Measurements from ENCODE around the gene RAC2. TPM values are rescaled to one million over a fixed set of nuclear protein-coding genes. Genes with fewer than 3 reads are reported as not detected.

Gene RAC2
- total and polyA plus RNA-seq, 2 experiments from 2014 or later: 0.98 to 2.0 TPM

GRCh38 chr22:37179622-37180420 lies 64.2 kb downstream of the RAC2 start:
- Histone ChIP-seq H3K9me3 (ENCODE audit: low read depth) (no peaks in the 10 kb centered on the region), H3K27me3 (no peaks in the 10 kb centered on the region), H3K36me3 (no peaks in the 10 kb centered on the region), H3K27ac (no peak overlapping the region), H3K4me1 (ENCODE audit: low read depth) (peaks cover 6% of the 10 kb centered on the region), H3K4me3 (no peak overlapping the region)
- TF ChIP-seq CTCF (IDR thresholded peaks at IDR 0.05; ENCODE audit: low read depth, low read length): no peak
- no peak for DNase-seq (ENCODE audit: low read depth in 1 of 2, low spot score in 1 of 2)

DNA sequence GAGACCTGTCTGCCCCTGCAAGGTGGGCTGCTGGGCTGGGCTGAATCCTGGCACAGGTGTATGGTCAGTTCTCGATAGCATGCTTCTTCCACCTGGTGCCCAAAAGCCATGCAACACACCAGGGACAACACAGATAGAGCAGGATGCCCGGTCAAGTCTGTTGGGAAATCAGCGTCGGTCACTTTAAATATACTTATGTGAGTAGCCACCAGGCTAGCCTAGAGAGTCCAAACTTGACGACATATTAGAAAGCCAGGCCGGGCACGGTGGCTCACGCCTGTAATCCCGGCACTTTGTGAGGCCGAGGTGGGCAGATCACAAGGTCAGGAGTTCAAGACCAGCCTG lies 65.0 kb downstream of the RAC2 start:
- no peaks in the 10 kb centered on the region for H3K36me3 ChIP-seq
- no peak for TF ChIP-seq CTCF (IDR thresholded peaks at IDR 0.05; ENCODE audit: low read depth, low read length)
- H3K9me3 ChIP-seq (ENCODE audit: low read depth): no peaks in the 10 kb centered on the region
- no peak overlapping the region for H3K27ac ChIP-seq
- H3K27me3 ChIP-seq: no peaks in the 10 kb centered on the region
- no peak overlapping the region for H3K4me3 ChIP-seq
- H3K4me1 ChIP-seq (ENCODE audit: low read depth): peaks cover 6% of the 10 kb centered on the region
- no peak for DNase-seq (ENCODE audit: low read depth in 1 of 2, low spot score in 1 of 2)

DNA sequence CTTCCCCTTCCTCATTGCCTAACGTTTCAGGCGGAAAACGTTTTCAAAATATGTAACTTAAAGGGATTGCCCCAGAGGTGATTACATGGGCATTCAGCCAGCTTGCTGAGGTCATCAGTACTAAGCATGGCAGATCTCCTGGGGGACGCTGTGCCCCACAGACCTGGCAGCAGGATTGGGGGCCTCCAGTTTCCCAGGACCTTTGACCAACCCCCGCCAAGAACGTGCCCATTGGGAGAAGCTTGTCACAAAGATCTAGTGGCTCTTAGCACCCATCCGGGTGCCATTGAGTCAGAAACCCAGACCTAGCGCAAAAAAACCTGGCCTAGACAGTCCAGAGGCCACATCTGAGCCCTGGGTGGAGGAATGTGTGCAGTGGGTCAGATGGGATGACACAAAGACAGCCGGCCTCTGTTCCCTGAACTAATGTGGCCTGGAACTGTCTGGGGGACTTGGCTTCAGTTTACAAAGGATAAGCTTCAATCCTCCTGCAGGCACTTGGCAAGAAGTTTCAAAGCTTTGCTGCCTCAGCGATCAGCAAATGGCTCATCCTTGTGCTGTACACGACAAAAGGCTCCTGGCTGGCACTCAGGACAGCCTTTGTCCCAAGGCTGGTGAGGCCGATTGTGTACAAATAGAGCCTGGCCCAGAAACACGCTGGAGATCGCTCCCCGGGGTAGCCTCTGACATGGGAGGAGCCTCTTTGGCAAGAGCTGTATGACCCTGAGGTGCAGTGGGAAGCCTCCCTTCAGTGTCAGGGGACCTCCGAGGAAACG lies 65.5 kb downstream of the RAC2 start:
- Histone ChIP-seq H3K27me3 (no peaks in the 10 kb centered on the region), H3K9me3 (ENCODE audit: low read depth) (no peaks in the 10 kb centered on the region), H3K36me3 (no peaks in the 10 kb centered on the region), H3K27ac (peak overlapping the region; percentile 25), H3K4me1 (ENCODE audit: low read depth) (peaks cover 6% of the 10 kb centered on the region), H3K4me3 (no peak overlapping the region)
- DNase-seq (ENCODE audit: low read depth in 1 of 2, low spot score in 1 of 2): peak in 1 of 2 donors; percentile 72
- TF ChIP-seq CTCF (IDR thresholded peaks at IDR 0.05; ENCODE audit: low read depth, low read length): no peak

GRCh38 chr22:37177755-37178154 lies 66.3 kb downstream of the RAC2 start:
- Histone ChIP-seq H3K27me3 (no peaks in the 10 kb centered on the region), H3K9me3 (ENCODE audit: low read depth) (no peaks in the 10 kb centered on the region), H3K27ac (no peak overlapping the region), H3K4me3 (no peak overlapping the region), H3K36me3 (no peaks in the 10 kb centered on the region), H3K4me1 (ENCODE audit: low read depth) (peaks cover 6% of the 10 kb centered on the region)
- TF ChIP-seq CTCF (IDR thresholded peaks at IDR 0.05; ENCODE audit: low read depth, low read length): no peak
- DNase-seq (ENCODE audit: low read depth in 1 of 2, low spot score in 1 of 2): no peak

GRCh38 chr22:37177221-37177620 lies 66.8 kb downstream of the RAC2 start:
- Histone ChIP-seq H3K4me3 (no peak overlapping the region), H3K9me3 (ENCODE audit: low read depth) (no peaks in the 10 kb centered on the region), H3K27me3 (no peaks in the 10 kb centered on the region), H3K27ac (no peak overlapping the region), H3K36me3 (no peaks in the 10 kb centered on the region), H3K4me1 (ENCODE audit: low read depth) (peaks cover 6% of the 10 kb centered on the region)
- TF ChIP-seq CTCF (IDR thresholded peaks at IDR 0.05; ENCODE audit: low read depth, low read length): no peak
- DNase-seq (ENCODE audit: low read depth in 1 of 2, low spot score in 1 of 2): no peak
